ENCODE results near the gene HSD17B11. TPM values are rescaled to one million over a fixed set of nuclear protein-coding genes. Genes with fewer than 3 reads are reported as not detected.
"Not testable (repeated sequence)": the region's sequence is repeated elsewhere in the genome, so short reads cannot be mapped to it uniquely, and the experiment has no call there.

The HSD17B11 gene
- total RNA-seq, 4 donors from 2014 or later = 87.6 to 171 (median 97.9) TPM

GRCh38 chr4:87414816-87415215 is 23.8 kb upstream of the HSD17B11 start:
- ATAC-seq (ENCODE audit: low FRiP score) = no peak
- TF ChIP-seq CTCF (IDR thresholded peaks at IDR 0.05) = no peak
- no peak for DNase-seq (ENCODE audit: low spot score)

DNA sequence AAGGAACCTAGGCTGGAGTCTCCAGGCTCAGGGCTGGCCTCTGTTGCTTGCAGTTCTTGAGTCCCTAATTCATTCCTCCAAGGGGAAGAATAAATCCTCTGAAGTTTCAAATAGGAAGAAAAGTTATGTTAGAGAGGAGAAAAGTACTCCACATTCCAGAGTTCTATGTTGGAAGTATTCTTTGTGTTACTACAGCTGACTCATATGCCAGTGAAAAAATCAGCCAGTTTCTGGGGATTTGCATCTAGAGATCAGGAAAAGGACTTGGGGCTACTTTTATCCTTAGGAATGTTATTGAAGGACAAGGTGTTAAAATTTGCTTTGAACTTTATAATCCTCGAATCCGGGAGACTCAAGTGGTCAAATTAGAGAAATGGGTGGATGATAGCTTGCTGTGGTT is 19.7 kb upstream of the HSD17B11 start:
- ATAC-seq (ENCODE audit: low FRiP score) = no peak
- TF ChIP-seq CTCF (IDR thresholded peaks at IDR 0.05) = no peak
- no peak for DNase-seq (ENCODE audit: low spot score)

DNA sequence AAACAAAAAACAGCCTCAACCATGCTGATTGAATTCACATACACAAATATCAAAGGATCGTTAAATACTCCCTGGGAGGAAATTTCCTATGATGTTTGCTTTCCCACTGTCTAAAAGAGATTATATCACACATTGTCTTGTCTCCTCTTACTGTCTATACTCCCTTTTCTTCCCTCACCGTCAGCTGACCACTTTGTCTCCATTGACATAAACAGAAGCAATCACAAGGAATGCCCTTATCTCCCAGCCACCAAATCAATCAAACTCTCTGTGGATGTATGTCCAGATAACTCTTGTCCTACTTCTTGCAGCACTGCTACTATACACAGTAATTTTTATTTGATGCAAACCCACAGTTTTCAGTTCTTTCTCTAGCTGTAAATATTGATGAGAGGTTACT is 19.2 kb upstream of the HSD17B11 start:
- DNase-seq (ENCODE audit: low spot score) = no peak
- TF ChIP-seq CTCF (IDR thresholded peaks at IDR 0.05) = no peak
- ATAC-seq (ENCODE audit: low FRiP score) = no peak

GRCh38 chr4:87409420-87409939 is 18.5 kb upstream of the HSD17B11 start:
- no peak for DNase-seq (ENCODE audit: low spot score)
- TF ChIP-seq CTCF (IDR thresholded peaks at IDR 0.05) = no peak
- no peak for ATAC-seq (ENCODE audit: low FRiP score)

GRCh38 chr4:87406902-87407301 is 15.9 kb upstream of the HSD17B11 start:
- ATAC-seq (ENCODE audit: low FRiP score); DNase-seq (ENCODE audit: low spot score): not testable (repeated sequence)

- ATAC-seq (ENCODE audit: low FRiP score) = no peak
These were observed 15.5 kb upstream of the HSD17B11 start for GRCh38 chr4:87406462-87406861.

DNA sequence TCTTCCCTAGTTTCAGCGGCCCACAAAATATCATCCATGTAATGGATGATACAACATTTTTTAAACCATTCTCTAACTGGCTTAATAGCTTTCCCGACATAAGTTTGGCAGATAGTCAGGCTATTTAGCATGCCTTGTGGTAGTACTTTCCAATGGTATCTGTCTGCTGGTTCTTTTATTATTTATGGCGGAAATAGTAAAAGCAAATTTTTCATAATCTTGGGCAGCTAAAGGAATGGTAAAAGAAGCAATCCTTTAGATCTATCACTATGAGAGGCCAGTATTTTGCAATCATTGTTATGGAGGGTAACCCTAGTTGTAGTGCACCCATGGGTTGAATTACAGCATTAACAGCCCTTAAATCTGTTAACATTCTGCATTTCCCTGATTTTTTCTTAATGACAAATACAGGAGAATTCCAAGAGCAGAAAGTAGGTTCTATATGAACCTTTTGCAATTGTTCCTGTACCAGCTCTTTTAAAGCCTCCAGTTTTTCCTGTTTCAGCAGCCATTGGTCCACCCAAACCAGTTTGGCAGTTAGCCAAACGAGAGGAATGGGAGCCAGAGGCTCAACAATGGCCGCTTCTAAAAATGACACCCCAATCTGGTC is 14.3 kb upstream of the HSD17B11 start:
- ATAC-seq (ENCODE audit: low FRiP score) (no peak), DNase-seq (ENCODE audit: low spot score) (no peak)
- TF ChIP-seq CTCF (IDR thresholded peaks at IDR 0.05) = no peak

More at GRCh38 chr4:87406462-87406861, 15.5 kb upstream of the HSD17B11 start:
- no peak for TF ChIP-seq CTCF (IDR thresholded peaks at IDR 0.05)
- no peak for DNase-seq (ENCODE audit: low spot score)

DNA sequence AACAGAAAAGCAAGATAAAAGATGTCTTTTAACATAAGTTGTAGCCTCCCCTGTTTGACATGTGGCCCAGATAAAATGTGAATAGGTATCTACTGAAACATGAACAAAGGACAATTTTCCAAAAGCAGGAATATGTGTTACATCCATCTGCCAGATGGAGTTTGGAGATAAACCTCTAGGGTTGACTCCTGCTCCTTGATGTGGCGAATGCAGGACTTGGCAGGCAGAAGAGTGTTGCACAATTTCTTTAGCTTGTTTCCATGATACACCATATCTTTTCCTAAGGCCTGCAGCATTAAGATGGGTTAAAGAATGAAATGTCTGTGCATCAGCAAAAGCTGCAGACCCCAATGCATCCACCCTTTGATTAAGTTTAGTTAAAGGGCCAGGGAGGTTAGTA is 12.7 kb upstream of the HSD17B11 start:
- DNase-seq (ENCODE audit: low spot score); ATAC-seq (ENCODE audit: low FRiP score): not testable (repeated sequence)

All from omental fat pad (tissue), 4 donors.